ENCODE measurements around the gene CPA5.

- TF ChIP-seq TARDBP (IDR thresholded peaks at IDR 0.05), result no peak
- TF ChIP-seq FOXK2 (IDR thresholded peaks at IDR 0.05), result no peak
- no peak for TF ChIP-seq LEF1 (IDR thresholded peaks at IDR 0.05; ENCODE audit: borderline replicate concordance)
- no peak for TF ChIP-seq BHLHE40 (IDR thresholded peaks at IDR 0.05; ENCODE audit: borderline replicate concordance)
- TF ChIP-seq NFRKB (IDR thresholded peaks at IDR 0.05), result no peak
- no peak for TF ChIP-seq SP1 (IDR thresholded peaks at IDR 0.05)
- TF ChIP-seq ARNT (IDR thresholded peaks at IDR 0.05), result no peak
- no peak for TF ChIP-seq CTBP1 (IDR thresholded peaks at IDR 0.05; ENCODE audit: borderline replicate concordance)
- no peak for TF ChIP-seq FOXM1 (IDR thresholded peaks at IDR 0.05; ENCODE audit: borderline replicate concordance)
- no peak for TF ChIP-seq FOXA1 (IDR thresholded peaks at IDR 0.05)
These were observed 48.5 kb downstream of the CPA5 start for GRCh38 chr7:130393101-130393561.

Measured in HEK293T (cell line).